IPS DF 6.9 (cell line): Measurements from ENCODE around the gene SYNE3.

Experiments
- DNase-seq: peaks from one replicate; pipeline ENCODE4 v3.0.0-alpha.2; 2013; ENCODE audit warnings: low read depth, low spot score
- H3K27ac ChIP-seq: one replicate; pipeline ENCODE4 v1.5.1; 2013; ENCODE audit warnings: low read length, control low read depth
- H3K27me3 ChIP-seq: 2 replicates; pipeline ENCODE4 v1.6.1; 2013; ENCODE audit warnings: mild to moderate bottlenecking, low read length; ENCODE audit not compliant: control insufficient read depth, insufficient read depth
- H3K36me3 ChIP-seq: 2 replicates; pipeline ENCODE4 v1.6.1; 2013; ENCODE audit warnings: low read length; ENCODE audit not compliant: control insufficient read depth, insufficient read depth
- H3K4me1 ChIP-seq: 2 replicates; pipeline ENCODE4 v1.6.1; 2013; ENCODE audit warnings: low read length; ENCODE audit not compliant: control insufficient read depth, insufficient read depth
- H3K4me3 ChIP-seq: 2 replicates; pipeline ENCODE4 v1.5.1; 2013; ENCODE audit warnings: mild to moderate bottlenecking, low read length
- H3K9me3 ChIP-seq: 2 replicates; pipeline ENCODE4 v1.6.1; 2013; ENCODE audit warnings: low read length, inconsistent platforms; ENCODE audit not compliant: control insufficient read depth, insufficient read depth
- WGBS: extraction: QIAGEN DNeasy Blood & Tissue Kit; methylation state at CpG from one replicate; pipeline ENCODE4 v1.1.7; 2013; ENCODE audit warnings: mixed read lengths, missing lambda C conversion rate; ENCODE audit not compliant: insufficient read length, insufficient coverage; 5-methylcytosine and 5-hydroxymethylcytosine counted together

The SYNE3 gene

GRCh38 chr14:95504135-95505029 is 12.1 kb downstream of the SYNE3 start:
- Histone ChIP-seq H3K27me3 (no peaks in the 10 kb centered on the region), H3K9me3 (no peaks in the 10 kb centered on the region), H3K36me3 (no peaks in the 10 kb centered on the region), H3K4me1 (no peaks in the 10 kb centered on the region), H3K27ac (no peak overlapping the region), H3K4me3 (no peak overlapping the region)
- WGBS, result no CpG with 5 or more reads among the region's 6 CpGs
- no peak for DNase-seq

- Histone ChIP-seq H3K27ac (no peak overlapping the region), H3K4me3 (no peak overlapping the region), H3K27me3 (no peaks in the 10 kb centered on the region), H3K9me3 (no peaks in the 10 kb centered on the region), H3K36me3 (no peaks in the 10 kb centered on the region), H3K4me1 (no peaks in the 10 kb centered on the region)
- WGBS, result no CpG with 5 or more reads among the region's 8 CpGs
- DNase-seq, result no peak
Measured at GRCh38 chr14:95503365-95504134, 12.9 kb downstream of the SYNE3 start.

- no peak overlapping the region for H3K4me3 ChIP-seq
- H3K27me3 ChIP-seq, result no peaks in the 10 kb centered on the region
- WGBS, result no CpG with 5 or more reads among the region's 14 CpGs
- H3K36me3 ChIP-seq, result no peaks in the 10 kb centered on the region
- H3K27ac ChIP-seq, result no peak overlapping the region
- no peak for DNase-seq
- H3K4me1 ChIP-seq, result no peaks in the 10 kb centered on the region
- no peaks in the 10 kb centered on the region for H3K9me3 ChIP-seq
Measured at GRCh38 chr14:95502381-95502950, 14.0 kb downstream of the SYNE3 start.

- H3K27ac ChIP-seq, result no peak overlapping the region
- DNase-seq, result no peak
- H3K4me1 ChIP-seq, result no peaks in the 10 kb centered on the region
- no peaks in the 10 kb centered on the region for H3K36me3 ChIP-seq
- no peak overlapping the region for H3K4me3 ChIP-seq
- no CpG with 5 or more reads among the region's 14 CpGs for WGBS
- H3K27me3 ChIP-seq, result no peaks in the 10 kb centered on the region
- no peaks in the 10 kb centered on the region for H3K9me3 ChIP-seq
Measured at GRCh38 chr14:95500772-95501401, 15.6 kb downstream of the SYNE3 start.

GRCh38 chr14:95500201-95500681 is 16.2 kb downstream of the SYNE3 start:
- DNase-seq, result no peak
- Histone ChIP-seq H3K9me3 (no peaks in the 10 kb centered on the region), H3K4me3 (no peak overlapping the region), H3K36me3 (no peaks in the 10 kb centered on the region), H3K4me1 (no peaks in the 10 kb centered on the region), H3K27me3 (no peaks in the 10 kb centered on the region), H3K27ac (no peak overlapping the region)
- WGBS, result no CpG with 5 or more reads among the region's 14 CpGs

GRCh38 chr14:95499354-95499750 is 17.1 kb downstream of the SYNE3 start:
- no CpG with 5 or more reads among the region's 1 CpG for WGBS

GRCh38 chr14:95498622-95499353 is 17.7 kb downstream of the SYNE3 start:
- no peaks in the 10 kb centered on the region for H3K4me1 ChIP-seq
- no peak for DNase-seq
- H3K27ac ChIP-seq, result no peak overlapping the region

More at GRCh38 chr14:95499354-95499750, 17.1 kb downstream of the SYNE3 start:
- Histone ChIP-seq H3K36me3 (no peaks in the 10 kb centered on the region), H3K27ac (no peak overlapping the region), H3K4me3 (no peak overlapping the region), H3K27me3 (no peaks in the 10 kb centered on the region), H3K4me1 (no peaks in the 10 kb centered on the region), H3K9me3 (no peaks in the 10 kb centered on the region)
- no peak for DNase-seq

GRCh38 chr14:95497561-95498011 is 18.9 kb downstream of the SYNE3 start:
- H3K9me3 ChIP-seq, result no peaks in the 10 kb centered on the region
- no peak for DNase-seq
- no CpG with 5 or more reads among the region's 9 CpGs for WGBS
- no peak overlapping the region for H3K27ac ChIP-seq
- H3K4me3 ChIP-seq, result no peak overlapping the region
- no peaks in the 10 kb centered on the region for H3K27me3 ChIP-seq
- no peaks in the 10 kb centered on the region for H3K4me1 ChIP-seq
- H3K36me3 ChIP-seq, result no peaks in the 10 kb centered on the region

More at GRCh38 chr14:95498622-95499353, 17.7 kb downstream of the SYNE3 start:
- Histone ChIP-seq H3K27me3 (no peaks in the 10 kb centered on the region), H3K9me3 (no peaks in the 10 kb centered on the region), H3K36me3 (no peaks in the 10 kb centered on the region), H3K4me3 (no peak overlapping the region)
- no CpG with 5 or more reads among the region's 9 CpGs for WGBS

- DNase-seq, result no peak
- H3K4me3 ChIP-seq, result no peak overlapping the region
Measured at GRCh38 chr14:95496690-95497259, 19.7 kb downstream of the SYNE3 start.

More at GRCh38 chr14:95496690-95497259, 19.7 kb downstream of the SYNE3 start:
- Histone ChIP-seq H3K9me3 (no peaks in the 10 kb centered on the region), H3K27me3 (no peaks in the 10 kb centered on the region), H3K27ac (no peak overlapping the region), H3K4me1 (no peaks in the 10 kb centered on the region), H3K36me3 (no peaks in the 10 kb centered on the region)
- no CpG with 5 or more reads among the region's 4 CpGs for WGBS
